Measurements from ENCODE around the gene NMNAT2. TPM values are rescaled to one million over a fixed set of nuclear protein-coding genes. Genes with fewer than 3 reads are reported as not detected.

NMNAT2 gene
- total RNA-seq = 0.17 and 0.89 TPM in 2 replicates

DNA sequence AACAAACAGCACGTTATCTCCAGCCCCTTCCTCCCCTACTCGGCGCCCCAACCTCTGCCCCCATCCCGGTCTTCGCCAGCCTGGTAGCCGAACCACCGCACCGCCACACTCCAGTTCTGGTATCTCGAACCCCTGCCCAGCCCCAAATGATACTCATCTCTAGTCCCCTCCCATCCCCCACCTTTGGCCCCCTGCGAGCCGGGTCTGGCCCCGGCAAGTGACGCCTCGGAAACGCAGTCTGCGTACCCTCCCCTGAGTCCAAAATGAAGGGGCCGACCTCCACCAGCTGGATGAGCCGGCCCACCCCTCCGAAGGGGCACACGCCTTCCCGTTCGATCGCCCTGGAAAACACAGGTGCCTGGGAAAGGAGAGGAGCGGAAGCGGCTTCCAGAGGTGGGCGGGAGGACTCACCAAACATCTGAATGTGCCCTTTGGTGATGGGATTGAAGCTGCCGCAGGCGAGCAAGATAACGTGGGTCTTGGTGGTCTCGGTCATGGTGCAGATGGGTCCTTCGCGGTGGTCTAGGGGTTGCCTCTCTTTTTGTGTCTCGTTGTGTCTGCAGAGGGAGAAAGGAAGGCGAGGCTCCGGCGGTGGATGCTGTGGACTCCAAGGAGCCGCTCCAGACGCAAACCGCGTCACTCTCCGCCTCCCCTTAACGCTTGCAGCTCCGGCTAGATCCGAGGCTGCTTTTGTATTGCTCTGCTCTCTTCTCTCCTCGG, at the start of gene NMNAT2:
Gene NMNAT2 (minus strand): TSS at position 609 of the 720 bp plus-strand sequence. CDS start 113 bp downstream, at position 496.

Other genes starting within 250 kb of the NMNAT2 start
- gene LAMC2, start 232.1 kb downstream of the NMNAT2 start, total RNA-seq = 1.8 and 2.2 TPM in 2 replicates
- 10.7 and 12.9 TPM in 2 replicates for gene SMG7, start 54.1 kb upstream of the NMNAT2 start, total RNA-seq
- not detected in 2 replicates for gene NCF2, start 172.1 kb upstream of the NMNAT2 start, total RNA-seq
- gene ARPC5, start 217.4 kb upstream of the NMNAT2 start, total RNA-seq = 130 and 174 TPM in 2 replicates
- not detected in 2 replicates for gene APOBEC4, start 234.9 kb upstream of the NMNAT2 start, total RNA-seq